ENCODE data around the gene BRPF3. TPM values are rescaled to one million over a fixed set of nuclear protein-coding genes. Genes with fewer than 3 reads are reported as not detected.

Gene BRPF3
- total and polyA plus RNA-seq, 8 donors: 30.8 to 50.6 (median 43.1) TPM

- H3K9me3 ChIP-seq: no peaks in the 10 kb centered on the region
- no peak for ATAC-seq
- intact Hi-C loops (cut with DNase I): no loop called here
- peaks cover 0 to 30% of the 10 kb centered on the region in 2 donors for H3K36me3 ChIP-seq
- H3K27me3 ChIP-seq: no peaks in the 10 kb centered on the region
- no peak overlapping the region for H3K27ac ChIP-seq
- no peak for DNase-seq
- H3K4me1 ChIP-seq: peaks cover 0 to 12% of the 10 kb centered on the region in 2 donors
- TF ChIP-seq CTCF (IDR thresholded peaks at IDR 0.05): no peak
- no peak overlapping the region for H3K4me3 ChIP-seq
These were observed 39.3 kb downstream of the BRPF3 start for GRCh38 chr6:36235862-36236261.

- no peak for TF ChIP-seq CTCF (IDR thresholded peaks at IDR 0.05)
- intact Hi-C loops (cut with DNase I): no loop called here
These were observed 43.2 kb downstream of the BRPF3 start for GRCh38 chr6:36239774-36240173.

GRCh38 chr6:36241728-36242127 lies 45.2 kb downstream of the BRPF3 start:
- H3K4me1 ChIP-seq: peaks cover 0 to 15% of the 10 kb centered on the region in 2 donors
- peak; percentile 22 for ATAC-seq
- no peak overlapping the region for H3K4me3 ChIP-seq
- no peaks in the 10 kb centered on the region for H3K9me3 ChIP-seq
- no peaks in the 10 kb centered on the region for H3K36me3 ChIP-seq
- H3K27me3 ChIP-seq: no peaks in the 10 kb centered on the region
- intact Hi-C loops (cut with DNase I): no loop called here
- H3K27ac ChIP-seq: no peak overlapping the region
- no peak for TF ChIP-seq CTCF (IDR thresholded peaks at IDR 0.05)
- peak in 1 of 4 donors; percentile 15 for DNase-seq

More at GRCh38 chr6:36239774-36240173, 43.2 kb downstream of the BRPF3 start:
- H3K9me3 ChIP-seq: no peaks in the 10 kb centered on the region
- DNase-seq: no peak
- H3K27ac ChIP-seq: no peak overlapping the region
- H3K4me1 ChIP-seq: no peaks in the 10 kb centered on the region
- H3K27me3 ChIP-seq: no peaks in the 10 kb centered on the region
- H3K36me3 ChIP-seq: peaks cover 0 to 4% of the 10 kb centered on the region in 2 donors
- no peak overlapping the region for H3K4me3 ChIP-seq
- no peak for ATAC-seq

- no peaks in the 10 kb centered on the region for H3K9me3 ChIP-seq
- no peak for TF ChIP-seq CTCF (IDR thresholded peaks at IDR 0.05)
- no peak overlapping the region for H3K4me3 ChIP-seq
- H3K27ac ChIP-seq: no peak overlapping the region
- H3K27me3 ChIP-seq: no peaks in the 10 kb centered on the region
- no peak for DNase-seq
- ATAC-seq: no peak
- intact Hi-C loops (cut with DNase I): no loop called here
- peaks cover 0 to 19% of the 10 kb centered on the region in 2 donors for H3K4me1 ChIP-seq
- no peaks in the 10 kb centered on the region for H3K36me3 ChIP-seq
These were observed 45.6 kb downstream of the BRPF3 start for GRCh38 chr6:36242161-36242560.

GRCh38 chr6:36242626-36243025 lies 46.1 kb downstream of the BRPF3 start:
- Histone ChIP-seq H3K4me1 (peaks cover 0 to 21% of the 10 kb centered on the region in 2 donors), H3K4me3 (no peak overlapping the region), H3K36me3 (no peaks in the 10 kb centered on the region), H3K27ac (no peak overlapping the region), H3K27me3 (no peaks in the 10 kb centered on the region), H3K9me3 (no peaks in the 10 kb centered on the region)
- ATAC-seq: no peak
- intact Hi-C loops (cut with DNase I): no loop called here
- no peak for DNase-seq
- TF ChIP-seq CTCF (IDR thresholded peaks at IDR 0.05): no peak
